ENCODE results near the gene ZSCAN23.

Gene ZSCAN23

DNA sequence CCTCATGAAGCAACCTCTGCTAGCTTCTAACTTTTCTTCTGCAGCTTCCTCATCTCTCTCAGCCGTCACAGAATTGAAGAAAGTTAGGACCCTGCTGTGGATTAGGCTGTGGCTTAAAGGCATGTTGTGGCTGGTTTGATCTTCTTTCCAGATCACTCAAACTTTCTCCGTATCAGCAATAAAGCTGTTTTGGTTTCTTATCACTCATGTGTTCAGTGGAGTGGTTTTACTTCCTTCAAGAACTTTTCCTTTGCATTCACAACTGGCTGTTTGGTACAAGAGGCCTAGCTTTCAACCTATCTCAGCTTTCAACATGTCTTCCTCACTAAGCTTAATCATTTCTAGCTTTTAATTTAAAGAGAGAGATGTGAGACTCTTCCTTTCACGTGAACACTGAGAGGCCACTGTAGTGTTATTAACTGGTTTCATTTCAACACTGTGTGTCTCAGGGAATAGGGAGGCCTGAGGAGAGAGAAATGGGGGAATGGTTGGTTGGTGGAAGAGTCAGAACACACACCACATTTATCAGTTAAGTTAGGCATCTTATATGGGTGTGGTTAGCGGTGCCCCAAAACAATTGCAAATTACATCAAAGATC is 17.2 kb downstream of the ZSCAN23 start:
- no peaks in the 10 kb centered on the region for H3K27me3 Mint-ChIP-seq (ENCODE audit: low read depth)
- no peak overlapping the region for H3K4me3 Mint-ChIP-seq
- TF ChIP-seq, protein P1, sequence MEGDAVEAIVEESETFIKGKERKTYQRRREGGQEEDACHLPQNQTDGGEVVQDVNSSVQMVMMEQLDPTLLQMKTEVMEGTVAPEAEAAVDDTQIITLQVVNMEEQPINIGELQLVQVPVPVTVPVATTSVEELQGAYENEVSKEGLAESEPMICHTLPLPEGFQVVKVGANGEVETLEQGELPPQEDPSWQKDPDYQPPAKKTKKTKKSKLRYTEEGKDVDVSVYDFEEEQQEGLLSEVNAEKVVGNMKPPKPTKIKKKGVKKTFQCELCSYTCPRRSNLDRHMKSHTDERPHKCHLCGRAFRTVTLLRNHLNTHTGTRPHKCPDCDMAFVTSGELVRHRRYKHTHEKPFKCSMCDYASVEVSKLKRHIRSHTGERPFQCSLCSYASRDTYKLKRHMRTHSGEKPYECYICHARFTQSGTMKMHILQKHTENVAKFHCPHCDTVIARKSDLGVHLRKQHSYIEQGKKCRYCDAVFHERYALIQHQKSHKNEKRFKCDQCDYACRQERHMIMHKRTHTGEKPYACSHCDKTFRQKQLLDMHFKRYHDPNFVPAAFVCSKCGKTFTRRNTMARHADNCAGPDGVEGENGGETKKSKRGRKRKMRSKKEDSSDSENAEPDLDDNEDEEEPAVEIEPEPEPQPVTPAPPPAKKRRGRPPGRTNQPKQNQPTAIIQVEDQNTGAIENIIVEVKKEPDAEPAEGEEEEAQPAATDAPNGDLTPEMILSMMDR (IDR thresholded peaks at IDR 0.05; ENCODE audit: unreplicated experiment in 3 of 3) = no peak
- H3K36me3 Mint-ChIP-seq (ENCODE audit: low read depth) = peaks cover 90% of the 10 kb centered on the region
- H3K4me1 Mint-ChIP-seq = no peaks in the 10 kb centered on the region
- H3K27ac Mint-ChIP-seq = no peak overlapping the region
- peaks cover 22% of the 10 kb centered on the region for H3K9me3 Mint-ChIP-seq

DNA sequence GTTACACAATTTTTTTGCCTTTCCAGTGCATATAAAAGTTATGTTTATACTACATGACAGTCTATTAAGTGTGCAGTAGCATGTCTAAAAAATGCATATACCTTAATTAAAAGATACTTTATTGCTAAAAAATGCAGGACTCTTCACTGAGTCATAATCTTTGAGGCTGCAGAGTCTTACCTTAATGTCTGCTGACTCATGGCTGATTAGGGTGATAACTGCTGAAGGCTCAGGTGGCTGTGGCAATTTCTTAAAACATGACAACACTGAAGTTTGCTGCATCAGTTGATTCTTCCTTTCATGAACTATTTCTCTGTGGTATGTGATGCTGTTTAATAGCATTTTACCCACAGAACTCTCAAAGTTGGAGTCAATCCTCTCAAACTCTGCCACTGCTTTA is 19.1 kb downstream of the ZSCAN23 start:
- Mint-ChIP-seq H3K9me3 (peaks cover 22% of the 10 kb centered on the region), H3K27me3 (ENCODE audit: low read depth) (no peaks in the 10 kb centered on the region), H3K4me3 (no peak overlapping the region), H3K36me3 (ENCODE audit: low read depth) (peaks cover 83% of the 10 kb centered on the region), H3K27ac (no peak overlapping the region), H3K4me1 (no peaks in the 10 kb centered on the region)
- TF ChIP-seq, protein P1 (IDR thresholded peaks at IDR 0.05; ENCODE audit: unreplicated experiment in 3 of 3) = no peak

DNA sequence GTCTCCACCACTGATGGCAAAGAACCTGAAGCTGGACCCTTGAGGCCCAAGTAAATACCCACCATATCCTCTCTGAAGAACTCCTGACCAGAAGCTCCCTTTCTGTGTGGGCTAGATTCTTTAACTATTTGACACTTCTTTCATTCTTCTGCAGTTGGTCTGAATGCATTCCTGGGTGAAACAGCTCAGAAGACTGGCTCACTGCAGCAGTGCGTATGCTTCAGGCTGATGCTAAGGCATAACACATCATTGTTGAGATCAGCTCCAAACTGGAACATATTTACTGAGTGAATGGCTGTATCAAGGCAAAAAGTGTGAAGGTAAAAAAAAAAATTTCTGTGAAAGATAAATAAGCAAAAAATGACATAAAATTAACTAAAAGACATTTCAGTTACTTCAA is 19.7 kb downstream of the ZSCAN23 start:
- Mint-ChIP-seq H3K27ac (no peak overlapping the region), H3K9me3 (peaks cover 18% of the 10 kb centered on the region), H3K36me3 (ENCODE audit: low read depth) (peaks cover 77% of the 10 kb centered on the region), H3K27me3 (ENCODE audit: low read depth) (no peaks in the 10 kb centered on the region), H3K4me1 (no peaks in the 10 kb centered on the region), H3K4me3 (no peak overlapping the region)
- TF ChIP-seq, protein P1 (IDR thresholded peaks at IDR 0.05; ENCODE audit: unreplicated experiment in 3 of 3) = no peak

DNA sequence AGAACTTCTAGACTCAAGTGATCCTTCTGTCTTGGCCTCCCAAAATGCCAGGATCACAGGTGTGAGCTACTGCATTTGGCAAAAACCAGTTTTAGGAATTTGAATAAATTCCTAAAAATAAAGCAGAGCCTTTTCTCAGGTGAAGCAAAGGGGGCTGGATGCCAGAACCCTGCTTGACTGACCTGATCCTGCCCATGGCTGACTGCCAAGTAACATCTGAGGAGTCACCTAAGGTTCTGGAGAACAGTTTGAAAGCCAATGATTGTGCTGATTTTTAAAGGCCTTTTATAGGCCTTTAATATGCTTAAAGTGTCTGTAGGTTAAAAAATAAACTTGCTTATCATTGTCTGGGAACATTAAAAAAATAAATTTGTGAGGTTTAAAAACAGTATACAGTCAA is 29.6 kb downstream of the ZSCAN23 start:
- H3K27ac Mint-ChIP-seq = no peak overlapping the region
- H3K36me3 Mint-ChIP-seq (ENCODE audit: low read depth) = peaks cover 19% of the 10 kb centered on the region
- no peaks in the 10 kb centered on the region for H3K27me3 Mint-ChIP-seq (ENCODE audit: low read depth)
- no peaks in the 10 kb centered on the region for H3K4me1 Mint-ChIP-seq
- TF ChIP-seq, protein P1 (IDR thresholded peaks at IDR 0.05; ENCODE audit: unreplicated experiment in 3 of 3) = no peak
- peaks cover 16% of the 10 kb centered on the region for H3K9me3 Mint-ChIP-seq
- no peak overlapping the region for H3K4me3 Mint-ChIP-seq

DNA sequence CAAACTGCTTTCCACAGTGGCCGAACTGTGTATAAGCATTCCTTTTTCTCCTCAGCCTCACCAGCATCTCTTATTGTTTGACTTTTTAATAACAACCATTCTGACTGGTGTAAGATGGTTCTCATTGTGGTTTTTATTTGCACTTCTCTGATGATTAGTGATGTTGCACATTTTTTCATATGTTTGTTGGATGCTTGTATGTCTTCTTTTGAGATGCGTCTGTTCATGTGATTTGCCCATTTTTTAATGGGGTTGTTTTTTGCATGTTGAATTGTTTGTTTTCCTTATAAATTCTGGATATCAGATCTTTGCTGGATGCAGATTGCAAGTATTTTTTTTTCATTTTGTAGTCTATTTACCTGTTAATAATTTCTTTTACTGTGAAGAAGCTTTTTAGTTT is 32.5 kb downstream of the ZSCAN23 start:
- H3K4me1 Mint-ChIP-seq = no peaks in the 10 kb centered on the region
- peaks cover 14% of the 10 kb centered on the region for H3K36me3 Mint-ChIP-seq (ENCODE audit: low read depth)
- no peak overlapping the region for H3K27ac Mint-ChIP-seq
- TF ChIP-seq, protein P1 (IDR thresholded peaks at IDR 0.05; ENCODE audit: unreplicated experiment in 3 of 3) = no peak
- no peaks in the 10 kb centered on the region for H3K27me3 Mint-ChIP-seq (ENCODE audit: low read depth)
- no peak overlapping the region for H3K4me3 Mint-ChIP-seq
- H3K9me3 Mint-ChIP-seq = peaks cover 16% of the 10 kb centered on the region

DNA sequence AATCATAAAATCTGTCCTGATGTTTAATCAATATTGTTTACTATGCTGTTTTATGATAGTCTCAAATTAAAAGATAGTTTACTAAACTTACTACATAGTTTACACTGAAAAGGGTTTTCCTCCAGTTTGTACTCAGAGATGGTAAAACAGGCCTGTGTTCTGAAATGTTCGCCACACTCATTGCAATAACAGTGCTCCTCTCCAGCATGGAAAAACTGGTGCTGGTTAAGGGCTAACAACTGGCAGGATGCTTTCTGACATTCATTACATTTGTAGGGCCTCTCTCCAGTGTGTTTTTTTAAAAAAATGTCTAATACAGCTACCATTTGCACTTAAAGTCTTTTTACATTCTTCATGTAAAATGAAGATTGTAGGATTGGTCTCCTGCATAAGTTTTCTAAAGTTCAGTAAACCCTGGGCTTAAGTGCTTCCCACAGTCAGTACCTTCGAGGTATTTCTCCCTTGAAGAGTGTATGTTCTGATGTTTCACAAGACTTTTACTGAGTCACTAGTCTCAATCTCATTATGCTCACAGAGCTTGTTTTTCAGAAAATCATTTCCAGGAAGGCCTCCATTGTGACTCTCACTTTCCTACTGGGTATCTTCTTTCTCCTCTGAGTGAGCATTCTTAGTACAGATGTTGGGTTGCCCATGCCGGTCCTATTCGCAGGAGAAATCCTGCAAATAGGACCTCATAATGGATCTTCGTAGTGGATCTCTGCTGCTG is 35.1 kb downstream of the ZSCAN23 start:
- H3K27ac Mint-ChIP-seq = no peak overlapping the region
- H3K4me1 Mint-ChIP-seq = no peaks in the 10 kb centered on the region
- H3K36me3 Mint-ChIP-seq (ENCODE audit: low read depth) = peaks cover 8% of the 10 kb centered on the region
- H3K4me3 Mint-ChIP-seq = no peak overlapping the region
- peaks cover 6% of the 10 kb centered on the region for H3K27me3 Mint-ChIP-seq (ENCODE audit: low read depth)
- H3K9me3 Mint-ChIP-seq = peaks cover 14% of the 10 kb centered on the region
- TF ChIP-seq, protein P1 (IDR thresholded peaks at IDR 0.05; ENCODE audit: unreplicated experiment in 3 of 3) = no peak
